ENCODE data around the gene CASP8. TPM values are rescaled to one million over a fixed set of nuclear protein-coding genes. Genes with fewer than 3 reads are reported as not detected.
A peak's percentile ranks its signal among the peaks of the same experiment; 100 is the strongest.

CASP8 gene
- total and polyA plus RNA-seq, 2 of the 13 experiments (the other 11 are each of a cell fraction or from before 2014, with no cell fraction given) = 25.0 to 52.8 TPM

DNA sequence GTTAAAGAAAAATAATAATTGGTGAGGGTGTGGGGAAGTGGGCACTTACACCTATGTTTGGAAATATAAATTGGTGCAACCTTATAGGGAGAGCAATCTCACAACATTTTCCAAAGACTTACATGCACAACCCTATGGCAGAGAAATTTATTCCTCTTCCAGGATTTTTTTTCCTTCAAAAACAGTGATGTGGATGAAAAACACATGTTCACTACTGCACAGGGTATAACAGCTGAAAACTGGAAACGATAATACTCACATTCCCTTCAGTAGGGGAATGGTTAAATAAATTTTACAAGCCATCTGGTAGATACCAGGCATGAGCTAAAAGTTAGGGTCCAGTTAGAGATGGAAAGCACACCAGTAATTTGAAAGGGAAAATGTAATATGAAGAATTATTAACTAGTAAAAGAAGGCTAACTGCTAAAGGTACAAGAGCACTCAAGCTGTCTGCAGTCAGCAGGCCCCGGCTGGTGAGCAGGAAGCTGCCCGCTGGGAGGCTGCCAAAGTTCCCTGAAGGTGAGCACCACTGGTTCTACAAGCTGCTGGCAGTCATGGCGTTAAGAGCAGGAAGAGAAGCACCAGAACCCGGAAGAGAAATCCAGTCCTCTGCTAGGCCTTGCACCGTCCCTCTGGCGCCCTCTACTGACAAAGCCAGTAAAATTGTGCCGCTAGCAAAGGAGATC is 28.4 kb upstream of the CASP8 start (continued):
- TF ChIP-seq ZNF17 (CRISPR knock-in tag; IDR thresholded peaks at IDR 0.05) (no peak), ZNF547 (CRISPR knock-in tag; IDR thresholded peaks at IDR 0.05) (peak; percentile 71; the same call in 1 of the 2 replicates), RFX5 (IDR thresholded peaks at IDR 0.05; ENCODE audit: low read depth, low read length) (no peak), MED1 (CRISPR knock-in tag; IDR thresholded peaks at IDR 0.05) (peak; percentile 91), ZNF138 (CRISPR knock-in tag; IDR thresholded peaks at IDR 0.05; ENCODE audit: low read depth) (no peak), ZNF101 (CRISPR knock-in tag; IDR thresholded peaks at IDR 0.05; ENCODE audit: borderline replicate concordance, low read depth) (no peak), ZNF256 (CRISPR knock-in tag; conservative IDR thresholded peaks at IDR 0.05) (peak; percentile 69; the same call in 1 of the 2 replicates), LCORL (IDR thresholded peaks at IDR 0.05) (no peak), LCORL (CRISPR knock-in tag; IDR thresholded peaks at IDR 0.05) (peak; percentile 70; the same call in 1 of the 2 replicates), ZNF354B (CRISPR knock-in tag; IDR thresholded peaks at IDR 0.05) (no peak), RCOR2 (CRISPR knock-in tag; IDR thresholded peaks at IDR 0.05) (peak; percentile 52), FOXM1 (CRISPR knock-in tag; IDR thresholded peaks at IDR 0.05) (no peak), POLR2A (IDR thresholded peaks at IDR 0.05; ENCODE audit: insufficient read depth in 1 of 2, low read depth in 2 of 2, low read length in 2 of 2) (peak; percentile 74 to 75), MIXL1 (CRISPR knock-in tag; IDR thresholded peaks at IDR 0.05) (0 out of 2 replicates have a peak, but pooled peaks have one; percentile 40), ZNF335 (CRISPR knock-in tag; IDR thresholded peaks at IDR 0.05) (no peak; the same call in 1 of the 2 replicates), ZNF282 (IDR thresholded peaks at IDR 0.05; ENCODE audit: partially characterized antibody) (no peak), ZNF225 (CRISPR knock-in tag; IDR thresholded peaks at IDR 0.05) (no peak), ZSCAN9 (CRISPR knock-in tag; IDR thresholded peaks at IDR 0.05; ENCODE audit: borderline replicate concordance) (peak; percentile 78; the same call in 1 of the 2 replicates), PHF5A (CRISPR knock-in tag; IDR thresholded peaks at IDR 0.05; ENCODE audit: low read depth, unreplicated experiment) (peak; percentile 80)
- TF ChIP-seq, protein P1, sequence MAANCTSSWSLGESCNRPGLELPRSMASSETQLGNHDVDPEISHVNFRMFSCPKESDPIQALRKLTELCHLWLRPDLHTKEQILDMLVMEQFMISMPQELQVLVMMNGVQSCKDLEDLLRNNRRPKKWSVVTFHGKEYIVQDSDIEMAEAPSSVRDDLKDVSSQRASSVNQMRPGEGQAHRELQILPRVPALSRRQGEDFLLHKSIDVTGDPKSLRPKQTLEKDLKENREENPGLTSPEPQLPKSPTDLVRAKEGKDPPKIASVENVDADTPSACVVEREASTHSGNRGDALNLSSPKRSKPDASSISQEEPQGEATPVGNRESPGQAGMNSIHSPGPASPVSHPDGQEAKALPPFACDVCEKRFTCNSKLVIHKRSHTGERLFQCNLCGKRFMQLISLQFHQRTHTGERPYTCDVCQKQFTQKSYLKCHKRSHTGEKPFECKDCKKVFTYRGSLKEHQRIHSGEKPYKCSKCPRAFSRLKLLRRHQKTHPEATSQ (CRISPR knock-in tag; IDR thresholded peaks at IDR 0.05; ENCODE audit: borderline replicate concordance) = peak; percentile 90; the same call in 1 of the 2 replicates
- TF ChIP-seq, protein P2, sequence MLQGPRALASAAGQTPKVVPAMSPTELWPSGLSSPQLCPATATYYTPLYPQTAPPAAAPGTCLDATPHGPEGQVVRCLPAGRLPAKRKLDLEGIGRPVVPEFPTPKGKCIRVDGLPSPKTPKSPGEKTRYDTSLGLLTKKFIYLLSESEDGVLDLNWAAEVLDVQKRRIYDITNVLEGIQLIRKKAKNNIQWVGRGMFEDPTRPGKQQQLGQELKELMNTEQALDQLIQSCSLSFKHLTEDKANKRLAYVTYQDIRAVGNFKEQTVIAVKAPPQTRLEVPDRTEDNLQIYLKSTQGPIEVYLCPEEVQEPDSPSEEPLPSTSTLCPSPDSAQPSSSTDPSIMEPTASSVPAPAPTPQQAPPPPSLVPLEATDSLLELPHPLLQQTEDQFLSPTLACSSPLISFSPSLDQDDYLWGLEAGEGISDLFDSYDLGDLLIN (CRISPR knock-in tag; IDR thresholded peaks at IDR 0.05; ENCODE audit: borderline replicate concordance) = peak; percentile 30; the same call in 1 of the 2 replicates
- TF ChIP-seq, protein P3, sequence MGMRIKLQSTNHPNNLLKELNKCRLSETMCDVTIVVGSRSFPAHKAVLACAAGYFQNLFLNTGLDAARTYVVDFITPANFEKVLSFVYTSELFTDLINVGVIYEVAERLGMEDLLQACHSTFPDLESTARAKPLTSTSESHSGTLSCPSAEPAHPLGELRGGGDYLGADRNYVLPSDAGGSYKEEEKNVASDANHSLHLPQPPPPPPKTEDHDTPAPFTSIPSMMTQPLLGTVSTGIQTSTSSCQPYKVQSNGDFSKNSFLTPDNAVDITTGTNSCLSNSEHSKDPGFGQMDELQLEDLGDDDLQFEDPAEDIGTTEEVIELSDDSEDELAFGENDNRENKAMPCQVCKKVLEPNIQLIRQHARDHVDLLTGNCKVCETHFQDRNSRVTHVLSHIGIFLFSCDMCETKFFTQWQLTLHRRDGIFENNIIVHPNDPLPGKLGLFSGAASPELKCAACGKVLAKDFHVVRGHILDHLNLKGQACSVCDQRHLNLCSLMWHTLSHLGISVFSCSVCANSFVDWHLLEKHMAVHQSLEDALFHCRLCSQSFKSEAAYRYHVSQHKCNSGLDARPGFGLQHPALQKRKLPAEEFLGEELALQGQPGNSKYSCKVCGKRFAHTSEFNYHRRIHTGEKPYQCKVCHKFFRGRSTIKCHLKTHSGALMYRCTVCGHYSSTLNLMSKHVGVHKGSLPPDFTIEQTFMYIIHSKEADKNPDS (CRISPR knock-in tag; IDR thresholded peaks at IDR 0.05) = no peak
- TF ChIP-seq, protein P4, sequence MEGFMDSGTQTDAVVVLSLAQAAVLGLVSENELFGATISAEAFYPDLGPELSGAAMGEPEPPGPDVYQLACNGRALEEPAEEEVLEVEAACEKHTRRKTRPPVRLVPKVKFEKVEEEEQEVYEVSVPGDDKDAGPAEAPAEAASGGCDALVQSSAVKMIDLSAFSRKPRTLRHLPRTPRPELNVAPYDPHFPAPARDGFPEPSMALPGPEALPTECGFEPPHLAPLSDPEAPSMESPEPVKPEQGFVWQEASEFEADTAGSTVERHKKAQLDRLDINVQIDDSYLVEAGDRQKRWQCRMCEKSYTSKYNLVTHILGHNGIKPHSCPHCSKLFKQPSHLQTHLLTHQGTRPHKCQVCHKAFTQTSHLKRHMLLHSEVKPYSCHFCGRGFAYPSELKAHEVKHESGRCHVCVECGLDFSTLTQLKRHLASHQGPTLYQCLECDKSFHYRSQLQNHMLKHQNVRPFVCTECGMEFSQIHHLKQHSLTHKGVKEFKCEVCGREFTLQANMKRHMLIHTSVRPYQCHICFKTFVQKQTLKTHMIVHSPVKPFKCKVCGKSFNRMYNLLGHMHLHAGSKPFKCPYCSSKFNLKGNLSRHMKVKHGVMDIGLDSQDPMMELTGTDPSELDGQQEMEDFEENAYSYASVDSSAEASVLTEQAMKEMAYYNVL (CRISPR knock-in tag; IDR thresholded peaks at IDR 0.05; ENCODE audit: borderline replicate concordance) = peak; percentile 80; the same call in 1 of the 2 replicates
- TF ChIP-seq, protein P5, sequence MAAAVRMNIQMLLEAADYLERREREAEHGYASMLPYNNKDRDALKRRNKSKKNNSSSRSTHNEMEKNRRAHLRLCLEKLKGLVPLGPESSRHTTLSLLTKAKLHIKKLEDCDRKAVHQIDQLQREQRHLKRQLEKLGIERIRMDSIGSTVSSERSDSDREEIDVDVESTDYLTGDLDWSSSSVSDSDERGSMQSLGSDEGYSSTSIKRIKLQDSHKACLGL (CRISPR knock-in tag; IDR thresholded peaks at IDR 0.05) = no peak

All from HepG2 (cell line).